MM.1S (cell line): ENCODE measurements around the gene ITSN1.

Experiments used
- CTCF ChIP-seq: fragments of 300-600 bp; sonication (generic); IDR thresholded peaks from 2 replicates; pipeline ENCODE4 v1.5.1; 2016; ENCODE audit warnings: antibody characterized with exemption, low read length, mixed read lengths
- EZH2 ChIP-seq: fragments of 300-600 bp; sonication (generic); optimal IDR thresholded peaks from 2 replicates; pipeline ENCODE3; 2017; ENCODE audit warnings: low read depth, mild to moderate bottlenecking, antibody characterized with exemption, low read length, mixed read lengths

DNA sequence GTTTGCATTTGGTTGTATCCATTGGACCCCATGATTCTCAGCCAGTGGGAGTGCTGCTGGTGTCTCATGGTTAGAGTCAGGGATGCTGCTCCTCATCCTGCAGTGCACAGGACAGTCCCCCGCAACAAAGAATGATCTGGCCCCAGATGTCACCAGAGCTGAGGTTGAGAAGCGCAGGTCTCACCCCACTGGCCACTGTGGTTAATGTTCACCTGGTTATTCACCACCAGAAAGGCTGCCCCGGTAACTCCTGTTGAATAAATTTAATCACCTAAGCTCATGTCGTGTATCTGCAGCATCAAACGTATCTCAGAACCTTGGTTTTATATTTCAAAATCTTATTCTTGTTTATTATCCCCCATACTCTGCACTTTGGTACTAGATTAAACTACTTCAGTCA, 197.5 kb downstream of the ITSN1 start:
- TF ChIP-seq CTCF (no peak), EZH2 (no peak)
